AG09319 (cell line): ENCODE data around the gene NAXE.

ENCODE experiments used
- DNase-seq: peaks from one replicate; pipeline ENCODE4 v3.0.0-alpha.2; 2010; ENCODE audit warnings: low read depth; ENCODE audit errors: extremely low read depth
- CTCF ChIP-seq: IDR thresholded peaks from 2 replicates; pipeline ENCODE4 v1.5.1; 2011; ENCODE audit warnings: low read depth, mild to moderate bottlenecking, inconsistent platforms, low read length, moderate library complexity

Gene NAXE

GRCh38 chr1:156555715-156556114 is 35.9 kb upstream of the NAXE start:
- no peak for TF ChIP-seq CTCF
- DNase-seq, result no peak

- TF ChIP-seq CTCF, result no peak
- DNase-seq, result no peak
Observed at GRCh38 chr1:156556354-156556753, 35.2 kb upstream of the NAXE start.

GRCh38 chr1:156559086-156559796 is 32.3 kb upstream of the NAXE start:
- TF ChIP-seq CTCF, result no peak
- no peak for DNase-seq

- TF ChIP-seq CTCF, result no peak
- no peak for DNase-seq
Observed at GRCh38 chr1:156559797-156560385, 31.7 kb upstream of the NAXE start.

- no peak for DNase-seq
- no peak for TF ChIP-seq CTCF
Observed at GRCh38 chr1:156560585-156561163, 30.9 kb upstream of the NAXE start.

GRCh38 chr1:156565519-156565918 is 26.1 kb upstream of the NAXE start:
- no peak for DNase-seq
- TF ChIP-seq CTCF, result no peak

- TF ChIP-seq CTCF, result no peak
- no peak for DNase-seq
Observed at GRCh38 chr1:156566436-156566835, 25.1 kb upstream of the NAXE start.
